ENCODE measurements around the gene ARHGAP10.

- TF ChIP-seq CTCF (IDR thresholded peaks at IDR 0.05) (no peak), REST (IDR thresholded peaks at IDR 0.05; ENCODE audit: insufficient read depth in 1 of 2, low read depth in 2 of 2, low read length in 1 of 2) (no peak)
Observed at GRCh38 chr4:147691820-147692219, 40.1 kb upstream of the ARHGAP10 start.

Data from Panc1 (cell line).